ENCODE measurements around the gene DCUN1D1. TPM values are rescaled to one million over a fixed set of nuclear protein-coding genes. Genes with fewer than 3 reads are reported as not detected.

Gene DCUN1D1
- total RNA-seq: 17.5 and 20.5 TPM in 2 replicates

DNA sequence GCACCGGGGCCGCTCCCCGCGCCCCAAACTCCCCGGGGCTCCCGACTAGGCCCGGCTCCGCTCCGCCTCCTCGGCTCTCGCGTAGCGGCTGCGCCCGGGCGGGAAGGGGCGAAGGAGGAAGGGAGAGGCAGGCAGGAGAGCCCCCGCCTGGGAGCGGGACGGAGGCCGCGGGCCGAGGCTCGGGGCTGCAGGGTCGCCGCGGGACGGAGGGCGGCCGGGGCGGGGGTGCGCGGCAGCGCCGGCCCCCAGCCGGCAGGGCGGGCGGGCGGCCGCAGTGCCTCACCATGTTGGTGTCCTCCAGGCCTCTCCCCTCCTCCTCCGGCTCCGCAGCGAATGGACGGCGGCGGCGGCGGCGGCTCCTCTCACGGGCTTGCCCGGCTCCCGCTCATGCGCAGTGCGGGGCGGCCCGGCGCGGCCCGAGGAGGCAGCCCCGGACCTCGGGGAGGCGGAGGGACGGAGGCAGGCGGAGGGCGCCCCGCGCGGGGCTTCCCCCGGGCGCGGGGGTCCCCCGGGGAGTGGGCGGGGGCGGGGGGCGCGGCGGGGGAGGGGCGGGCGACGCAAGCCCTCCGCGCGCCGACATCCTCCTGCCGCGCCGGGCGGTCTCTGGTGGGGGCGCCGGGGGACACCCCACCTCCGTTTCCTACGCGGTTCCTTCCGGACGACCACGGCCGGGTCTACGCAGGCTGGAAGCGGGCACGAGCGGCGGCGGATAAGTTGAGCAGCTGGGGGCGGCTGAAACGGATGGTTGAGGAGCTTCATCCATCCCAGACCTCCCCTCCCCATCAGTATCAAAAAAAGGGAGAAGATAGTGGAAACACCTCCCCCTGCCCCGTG is at the start of gene DCUN1D1:
TSS of gene DCUN1D1 (minus strand) at position 335 of the 834 bp plus-strand sequence. CDS start at position 286, 49 bp downstream.

Other genes with a start within 250 kb of the DCUN1D1 start
- 55.3 and 59.2 TPM in 2 replicates for gene ATP11B, start 187.0 kb downstream of the DCUN1D1 start, total RNA-seq
- 11.9 and 15.2 TPM in 2 replicates for gene MCCC1, start 119.0 kb upstream of the DCUN1D1 start, total RNA-seq
- gene LAMP3, start 182.2 kb upstream of the DCUN1D1 start, total RNA-seq: 0.23 and 0.71 TPM in 2 replicates